Karpas-422 (cell line): ENCODE measurements around the gene CAPN8. TPM values are rescaled to one million over a fixed set of nuclear protein-coding genes. Genes with fewer than 3 reads are reported as not detected.

Experiments used
- DNase-seq: peaks from one replicate; pipeline ENCODE4 v3.0.0-alpha.2; 2015
- H2AFZ ChIP-seq: fragments of 200-600 bp; sonication (generic); 2 replicates; pipeline ENCODE4 v1.6.1; 2014; ENCODE audit warnings: antibody characterized with exemption, low read length, mixed read lengths
- H3K27ac ChIP-seq: fragments of 200-600 bp; sonication (generic); 2 replicates; pipeline ENCODE4 v1.5.1; 2014; ENCODE audit warnings: mild to moderate bottlenecking, low read length, moderate library complexity
- H3K27me3 ChIP-seq: fragments of 200-600 bp; sonication (generic); 2 replicates; pipeline ENCODE4 v1.6.1; 2014; ENCODE audit warnings: low read length, mixed read lengths
- H3K36me3 ChIP-seq: fragments of 200-600 bp; sonication (generic); 2 replicates; pipeline ENCODE4 v1.6.1; 2014; ENCODE audit warnings: low read length, mixed read lengths; ENCODE audit not compliant: insufficient read depth
- H3K4me1 ChIP-seq: fragments of 200-600 bp; sonication (generic); 2 replicates; pipeline ENCODE4 v1.6.1; 2014; ENCODE audit warnings: mild to moderate bottlenecking, low read length, mixed read lengths
- H3K4me2 ChIP-seq: fragments of 200-600 bp; sonication (generic); 2 replicates; pipeline ENCODE4 v1.6.1; 2014; ENCODE audit warnings: low read length, low read depth, mild to moderate bottlenecking; ENCODE audit not compliant: poor library complexity, severe bottlenecking
- H3K4me3 ChIP-seq: fragments of 200-600 bp; sonication (generic); 2 replicates; pipeline ENCODE4 v1.5.1; 2014; ENCODE audit warnings: mild to moderate bottlenecking, antibody characterized with exemption, low read length, mixed read lengths
- H3K79me2 ChIP-seq: fragments of 200-600 bp; sonication (generic); 2 replicates; pipeline ENCODE4 v1.6.1; 2014; ENCODE audit warnings: mild to moderate bottlenecking, low read length, mixed read lengths
- H3K9ac ChIP-seq: fragments of 200-600 bp; sonication (generic); 2 replicates; pipeline ENCODE4 v1.6.0; 2014; ENCODE audit warnings: low read length
- H3K9me2 ChIP-seq: fragments of 200-600 bp; sonication (generic), shearing (Covaris generic); replicated peaks from 2 replicates; pipeline ENCODE4 v1.6.0; 2014; ENCODE audit warnings: mild to moderate bottlenecking, low read length, moderate library complexity; ENCODE audit not compliant: insufficient read depth
- H3K9me3 ChIP-seq: fragments of 300-700, 200-600 bp; sonication (generic); 2 replicates; pipeline ENCODE4 v1.6.1; 2014; ENCODE audit warnings: low read length, mixed read lengths
- H4K20me1 ChIP-seq: fragments of 200-600 bp; sonication (generic); 2 replicates; pipeline ENCODE4 v1.6.1; 2014; ENCODE audit warnings: mild to moderate bottlenecking, antibody characterized with exemption, low read length, low read depth; ENCODE audit not compliant: insufficient read depth
- total RNA-seq: library from RNA; depleted of rRNA; stranded (reverse); fragments of >200 nt; shearing (Covaris generic); gene quantifications from 2 replicates; pipeline ENCODE4 v1.2.3, GENCODE V29; 2014; ENCODE audit warnings: low replicate concordance; rRNA removed

CAPN8 gene
- total RNA-seq: not detected in 2 replicates

GRCh38 chr1:223665592-223666312, at the start of gene CAPN8:
Gene CAPN8, minus strand, starts transcription at chr1:223665701. Its CDS starts 55 bp downstream, at chr1:223665646.
- Histone ChIP-seq H3K79me2 (no peaks in the 10 kb centered on the region), H3K9ac (no peak within 1 kb of the TSS), H3K4me1 (no peaks in the 10 kb centered on the region), H2AFZ (no peak within 1 kb of the TSS), H3K9me3 (no peaks in the 10 kb centered on the region), H3K36me3 (no peaks in the 10 kb centered on the region), H4K20me1 (no peaks in the 10 kb centered on the region), H3K9me2 (no peaks in the 10 kb centered on the region), H3K4me2 (no peak within 1 kb of the TSS), H3K27me3 (no peaks in the 10 kb centered on the region), H3K27ac (no peak within 1 kb of the TSS), H3K4me3 (no peak within 1 kb of the TSS)
- DNase-seq: no peak

GRCh38 chr1:223714849-223715603, 49.5 kb upstream of the CAPN8 start:
- H3K4me3 ChIP-seq: no peak overlapping the region
- no peaks in the 10 kb centered on the region for H3K27me3 ChIP-seq
- no peaks in the 10 kb centered on the region for H3K79me2 ChIP-seq
- DNase-seq: no peak
- H4K20me1 ChIP-seq: no peaks in the 10 kb centered on the region
- H3K9me2 ChIP-seq: no peaks in the 10 kb centered on the region
- H3K4me2 ChIP-seq: no peak overlapping the region
- H3K4me1 ChIP-seq: no peaks in the 10 kb centered on the region
- no peak overlapping the region for H2AFZ ChIP-seq
- H3K9ac ChIP-seq: no peak overlapping the region
- no peak overlapping the region for H3K27ac ChIP-seq
- no peaks in the 10 kb centered on the region for H3K36me3 ChIP-seq
- no peaks in the 10 kb centered on the region for H3K9me3 ChIP-seq

DNA sequence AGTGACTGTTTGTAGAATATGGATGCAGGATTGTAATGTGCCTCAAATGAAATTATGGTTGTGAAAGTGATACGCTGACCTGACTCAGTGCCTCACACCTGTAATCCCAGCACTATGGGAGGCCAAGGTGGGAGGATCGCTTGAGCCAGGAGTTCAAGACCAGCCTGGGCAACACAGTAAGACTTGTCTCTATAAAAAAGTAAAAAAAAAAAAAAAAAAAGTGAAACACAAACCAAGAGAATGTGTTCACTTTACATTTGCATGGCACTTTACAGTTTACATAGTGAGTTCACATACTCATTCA, 48.9 kb upstream of the CAPN8 start:
- Histone ChIP-seq H3K4me1 (no peaks in the 10 kb centered on the region), H3K4me2 (no peak overlapping the region), H3K9me2 (no peaks in the 10 kb centered on the region), H3K9me3 (no peaks in the 10 kb centered on the region), H3K79me2 (no peaks in the 10 kb centered on the region), H3K36me3 (no peaks in the 10 kb centered on the region), H3K4me3 (no peak overlapping the region), H4K20me1 (no peaks in the 10 kb centered on the region), H3K27ac (no peak overlapping the region), H3K9ac (no peak overlapping the region), H3K27me3 (no peaks in the 10 kb centered on the region), H2AFZ (no peak overlapping the region)
- no peak for DNase-seq

DNA sequence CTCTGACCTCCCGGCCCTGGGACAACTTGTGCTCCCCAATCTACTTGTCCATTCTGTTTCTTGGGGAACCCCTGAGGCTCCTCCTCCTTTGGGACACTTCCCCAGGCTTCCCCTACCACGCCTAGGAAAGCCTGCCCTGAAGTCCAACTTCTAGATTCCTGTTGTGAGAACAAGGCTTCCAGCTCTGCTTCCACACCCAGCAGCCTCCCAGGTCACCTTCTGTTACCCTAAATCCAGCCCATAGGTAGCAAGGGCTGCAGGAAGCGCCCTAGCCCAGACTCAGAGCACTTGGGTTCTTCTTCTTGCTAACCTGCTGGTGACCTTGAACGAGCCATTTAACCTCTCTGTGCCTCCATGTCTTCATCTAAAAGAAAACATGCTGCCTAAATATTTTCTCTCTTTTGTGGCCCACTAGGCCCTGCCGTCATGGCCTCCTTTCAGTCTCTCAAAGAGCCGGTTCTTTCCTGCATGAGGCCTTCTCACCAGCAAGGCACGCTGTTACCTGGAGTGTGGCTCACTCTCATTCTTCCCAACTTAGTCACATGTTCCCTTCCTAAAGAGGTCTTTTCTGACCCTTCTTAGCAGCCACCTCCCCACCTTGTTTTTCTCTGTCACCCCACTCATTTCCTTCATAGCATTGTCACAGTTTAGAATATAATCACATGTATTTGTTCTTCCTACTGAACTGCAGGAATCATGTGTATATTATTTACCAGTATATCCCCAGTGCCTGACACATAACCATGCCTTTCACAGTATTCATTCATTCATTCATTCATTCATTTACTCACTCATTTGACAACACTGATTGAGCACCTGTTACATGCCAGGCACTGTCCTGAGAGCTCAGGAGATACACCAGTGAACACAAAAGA, 48.3 kb upstream of the CAPN8 start:
- Histone ChIP-seq H3K27ac (no peak overlapping the region), H3K4me2 (no peak overlapping the region), H3K9me2 (no peaks in the 10 kb centered on the region), H3K27me3 (no peaks in the 10 kb centered on the region), H3K36me3 (no peaks in the 10 kb centered on the region), H3K4me1 (no peaks in the 10 kb centered on the region), H4K20me1 (no peaks in the 10 kb centered on the region), H3K79me2 (no peaks in the 10 kb centered on the region), H3K9ac (no peak overlapping the region), H2AFZ (no peak overlapping the region), H3K9me3 (no peaks in the 10 kb centered on the region), H3K4me3 (no peak overlapping the region)
- DNase-seq: no peak

DNA sequence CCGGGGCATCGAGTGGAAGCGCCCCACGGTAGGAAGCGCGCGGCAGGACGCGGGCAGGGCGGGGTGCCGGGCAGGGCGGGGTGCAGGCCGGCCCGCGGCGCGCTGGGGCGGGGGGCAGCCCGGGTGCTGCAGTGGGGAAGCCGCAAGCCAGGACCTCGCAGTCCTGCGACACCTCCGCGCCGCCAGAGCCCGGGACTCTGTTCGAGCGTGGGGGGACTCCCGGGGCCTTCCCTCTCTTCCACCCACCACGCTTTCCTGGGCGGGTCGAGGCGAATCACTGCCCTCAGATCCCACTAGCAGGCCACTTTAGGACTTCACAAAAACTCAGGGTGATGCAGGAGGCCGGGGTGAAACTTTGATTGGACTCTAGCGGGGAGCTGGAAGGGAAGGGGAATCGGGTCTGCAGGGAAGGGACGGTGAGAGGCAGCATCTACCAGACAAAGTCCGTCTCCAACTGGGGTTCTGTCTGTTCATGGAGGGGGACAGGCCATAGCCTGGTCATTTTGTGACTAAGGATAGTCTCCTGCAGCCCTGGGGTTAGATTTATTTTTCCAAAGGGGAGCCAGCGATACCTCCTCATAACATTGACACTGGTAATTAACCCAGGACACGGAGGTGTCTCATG, 47.5 kb upstream of the CAPN8 start:
- H3K79me2 ChIP-seq: no peaks in the 10 kb centered on the region
- no peaks in the 10 kb centered on the region for H3K4me1 ChIP-seq
- H3K4me2 ChIP-seq: no peak overlapping the region
- no peaks in the 10 kb centered on the region for H3K36me3 ChIP-seq
- H3K9me2 ChIP-seq: no peaks in the 10 kb centered on the region
- no peak overlapping the region for H3K4me3 ChIP-seq
- no peak for DNase-seq
- no peak overlapping the region for H3K9ac ChIP-seq
- no peak overlapping the region for H2AFZ ChIP-seq
- H3K27me3 ChIP-seq: no peaks in the 10 kb centered on the region
- H3K9me3 ChIP-seq: no peaks in the 10 kb centered on the region
- no peak overlapping the region for H3K27ac ChIP-seq
- no peaks in the 10 kb centered on the region for H4K20me1 ChIP-seq

GRCh38 chr1:223712194-223712849, 46.8 kb upstream of the CAPN8 start, which contains the start of gene CAPN2:
Gene CAPN2, plus strand, starts transcription at chr1:223712539. Its CDS starts 102 bp downstream, at chr1:223712641.
- Histone ChIP-seq H3K9me3 (no peaks in the 10 kb centered on the region), H4K20me1 (no peaks in the 10 kb centered on the region), H3K27ac (no peak within 1 kb of the TSS), H3K36me3 (no peaks in the 10 kb centered on the region), H3K4me1 (no peaks in the 10 kb centered on the region), H3K9ac (no peak within 1 kb of the TSS), H3K79me2 (no peaks in the 10 kb centered on the region), H3K9me2 (no peaks in the 10 kb centered on the region), H3K4me2 (no peak within 1 kb of the TSS), H3K4me3 (no peak within 1 kb of the TSS), H2AFZ (no peak within 1 kb of the TSS), H3K27me3 (no peaks in the 10 kb centered on the region)
- no peak for DNase-seq

GRCh38 chr1:223711747-223712193, 46.3 kb upstream of the CAPN8 start:
- Histone ChIP-seq H3K9ac (no peak overlapping the region), H3K36me3 (no peaks in the 10 kb centered on the region), H3K4me1 (no peaks in the 10 kb centered on the region), H3K27ac (no peak overlapping the region), H3K4me3 (no peak overlapping the region), H3K9me3 (no peaks in the 10 kb centered on the region), H4K20me1 (no peaks in the 10 kb centered on the region), H3K9me2 (no peaks in the 10 kb centered on the region), H2AFZ (no peak overlapping the region), H3K4me2 (no peak overlapping the region), H3K79me2 (no peaks in the 10 kb centered on the region), H3K27me3 (no peaks in the 10 kb centered on the region)
- DNase-seq: no peak
